Left colon (tissue), 2 donors: Measurements from ENCODE around the gene SLC39A11. TPM values are rescaled to one million over a fixed set of nuclear protein-coding genes. Genes with fewer than 3 reads are reported as not detected.
"Not testable (repeated sequence)": the region's sequence is repeated elsewhere in the genome, so short reads cannot be mapped to it uniquely, and the experiment has no call there.

Source experiments
- ATAC-seq: fragments of 200-7000 bp; cut with Tn5 transposase; one replicate; pipeline ENCODE4 v1.9.1; 2020; ENCODE audit warnings: mild to moderate bottlenecking, moderate library complexity
- DNase-seq, 2 donors: peaks; one replicate each; pipeline ENCODE4 v3.0.0-alpha.2; 2020
- intact Hi-C, 2 donors: fragments of 100-400 bp; cut with DNase I in 1 of 2; cut with micrococcal nuclease in 1 of 2; formaldehyde crosslinking; loops; one replicate each; pipeline versions ENCODE4 v1.11.2 to v1.14.0; 2022; cut with DNase I, micrococcal nuclease
- total RNA-seq, 2 donors: library from RNA; stranded (reverse); fragmentation: NEBNext Ultra II Directional; extraction: Animal tissue kit (Norgen Biotek cat#: 25700); gene quantifications; one replicate each; pipeline ENCODE4 v1.2.1, GENCODE V29; 2021
- donor health status: DM: no; HTN: no; CAD: no.
- donor health status: DM: yes; HTN: yes; CAD: no.

The SLC39A11 gene
- total RNA-seq, 2 donors from 2014 or later = 67.4 to 89.8 TPM

- DNase-seq = no peak
- no peak for ATAC-seq
- intact Hi-C loops = no loop called here
Measured at GRCh38 chr17:73118139-73118538, 25.7 kb upstream of the SLC39A11 start.

DNA sequence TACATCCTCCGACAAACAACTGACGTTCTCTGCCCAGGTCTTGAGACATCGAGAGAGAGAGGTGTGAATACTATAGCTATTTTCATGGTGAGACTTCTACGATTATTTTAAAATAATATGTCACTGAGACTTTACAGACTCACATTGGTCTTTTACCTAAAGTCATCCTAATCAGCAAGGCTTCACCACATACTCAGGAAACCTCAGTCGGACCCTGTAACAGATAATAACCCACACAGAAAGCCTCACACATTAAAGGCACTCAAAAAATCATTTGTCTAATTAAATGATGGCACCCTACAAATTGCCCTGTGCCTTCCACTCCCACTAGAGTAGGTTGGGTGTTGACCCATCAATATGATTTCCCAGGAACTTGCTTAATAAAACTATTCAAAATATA, 19.8 kb upstream of the SLC39A11 start:
- DNase-seq (no peak), ATAC-seq (no peak)
- intact Hi-C loops = no loop called here

DNA sequence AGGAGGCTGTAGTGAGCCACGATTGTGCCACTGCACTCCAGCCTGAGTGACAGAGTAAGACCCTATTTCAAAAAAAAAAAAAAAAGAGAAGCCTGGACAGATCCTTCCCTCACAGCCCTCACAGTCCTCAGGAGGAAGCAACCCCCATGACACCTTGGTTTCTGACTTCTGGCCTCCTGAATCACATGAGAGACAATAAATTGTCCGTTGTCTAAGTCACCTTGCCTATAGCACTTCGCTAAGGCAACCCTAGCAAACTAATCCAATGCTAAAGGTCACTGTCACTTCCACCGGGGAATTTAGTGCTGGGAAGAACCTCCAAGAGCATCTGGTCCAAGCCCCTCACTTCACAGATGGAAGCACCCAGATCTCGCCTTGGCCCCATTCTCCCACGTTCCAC, 18.9 kb upstream of the SLC39A11 start:
- intact Hi-C loops = no loop called here
- DNase-seq = no peak
- no peak for ATAC-seq

DNA sequence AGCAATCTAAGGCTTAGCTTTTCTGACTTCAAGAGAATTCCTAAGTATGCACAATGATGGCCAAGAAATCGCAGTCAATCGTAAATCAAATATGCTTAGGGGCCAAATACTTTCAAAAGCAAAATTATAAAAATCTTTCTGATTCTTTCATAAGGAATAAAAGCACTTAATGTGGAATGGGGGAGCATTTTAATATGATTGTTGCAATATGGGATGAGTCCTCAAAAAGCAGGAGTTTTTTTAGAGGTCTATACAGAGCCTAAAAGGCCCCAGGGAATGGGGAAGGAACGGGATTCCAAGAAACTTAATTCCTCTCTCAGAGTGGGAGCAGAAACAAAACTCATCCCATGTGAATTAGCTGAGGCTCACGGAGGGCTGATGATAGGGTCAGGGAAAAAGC, 14.7 kb upstream of the SLC39A11 start:
- ATAC-seq = no peak
- intact Hi-C loops = no loop called here
- no peak for DNase-seq

GRCh38 chr17:73105431-73105830, 12.9 kb upstream of the SLC39A11 start:
- intact Hi-C loops = no loop called here
- ATAC-seq = no peak
- DNase-seq = no peak

DNA sequence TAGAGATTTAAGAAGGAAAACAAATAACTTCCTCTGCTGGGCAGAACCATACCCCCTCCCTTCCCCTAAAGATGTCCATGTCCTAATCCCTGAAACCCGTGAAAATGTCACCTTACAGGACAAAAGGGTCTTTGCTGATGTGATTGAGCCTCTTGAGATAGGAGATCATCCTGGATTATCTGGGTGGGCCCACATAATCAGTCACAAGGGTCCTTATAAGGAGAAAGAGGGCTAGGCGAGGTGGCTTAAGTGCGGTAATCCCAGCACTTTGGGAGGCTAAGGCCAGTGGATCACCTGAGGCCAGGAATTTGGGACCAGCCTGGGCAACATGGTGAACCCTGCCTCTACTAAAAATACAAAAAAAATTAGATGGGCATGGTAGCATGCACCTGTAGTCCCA, 12.0 kb upstream of the SLC39A11 start:
- no peak for ATAC-seq
- intact Hi-C loops = no loop called here

DNA sequence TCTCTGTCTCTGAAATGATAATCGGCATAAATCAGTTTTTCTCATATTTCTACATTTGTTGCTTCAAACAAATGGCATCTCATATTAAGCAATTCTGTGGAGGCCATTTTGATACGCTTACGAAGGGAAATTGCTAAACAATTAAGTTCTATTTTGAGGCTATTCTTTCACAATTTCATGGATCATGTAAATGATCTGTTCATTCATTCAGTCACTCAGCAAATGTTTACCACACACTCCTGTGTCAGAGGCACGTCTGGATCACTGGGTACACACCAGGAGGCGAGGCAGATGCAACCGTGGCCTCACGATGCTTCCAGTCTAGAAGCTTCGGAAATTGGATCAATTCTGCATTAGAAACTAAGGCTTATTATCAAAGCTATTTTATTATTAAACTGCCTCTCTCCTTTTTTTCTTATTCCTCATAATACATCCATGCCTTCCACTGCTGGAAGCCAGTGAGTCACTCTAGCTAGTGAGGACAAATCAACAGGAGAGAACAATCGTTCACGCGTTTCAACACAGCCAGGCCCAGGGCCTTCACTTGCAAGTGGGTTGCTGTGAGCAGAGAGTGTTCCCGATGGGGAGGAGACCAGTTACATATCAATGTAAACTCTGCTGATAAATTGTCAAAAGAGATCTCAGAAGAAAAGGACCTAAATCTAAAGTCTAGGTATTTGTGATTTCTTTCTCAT, 11.3 kb upstream of the SLC39A11 start:
- ATAC-seq = no peak
- intact Hi-C loops = no loop called here
- no peak for DNase-seq

More for the DNA sequence above, 12.0 kb upstream of the SLC39A11 start:
- DNase-seq = no peak

DNA sequence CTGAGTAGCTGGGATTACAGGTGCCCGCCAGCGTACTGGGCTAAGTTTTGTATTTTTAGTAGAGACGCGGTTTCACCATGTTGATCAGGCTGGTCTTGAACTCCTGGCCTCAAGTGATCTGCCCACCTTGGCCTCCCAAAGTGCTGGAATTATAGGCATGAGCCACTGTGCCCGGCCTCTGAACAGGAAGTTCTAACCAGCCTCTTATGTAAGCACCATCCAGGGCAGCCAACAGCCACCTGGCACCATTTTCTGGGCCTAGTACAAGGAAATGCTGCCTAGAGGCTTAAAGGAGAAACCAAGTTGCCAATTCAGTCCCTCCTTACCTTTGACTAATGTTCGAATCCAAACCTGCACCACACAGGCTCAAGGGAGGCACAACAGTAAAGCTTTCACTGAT, 8.5 kb upstream of the SLC39A11 start:
- no peak for ATAC-seq
- intact Hi-C loops = no loop called here

DNA sequence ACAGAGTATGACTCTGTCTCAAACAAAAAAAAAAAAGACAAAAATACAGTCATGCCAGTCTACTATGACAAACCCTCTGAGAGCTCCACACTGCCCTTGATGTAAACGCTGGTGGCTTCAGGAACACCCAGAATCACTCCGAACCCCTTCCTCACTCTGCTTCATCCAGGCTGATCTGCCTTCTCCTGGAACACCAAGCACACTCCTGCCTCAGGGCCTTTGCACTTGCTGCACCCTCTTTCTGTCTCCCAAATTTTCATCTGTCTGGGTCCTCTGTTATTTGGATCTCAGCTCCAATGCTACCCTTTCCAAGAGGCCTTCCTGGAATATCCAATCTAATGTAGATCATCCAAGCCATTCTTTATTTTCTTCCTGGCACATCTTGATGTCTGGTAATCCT, 7.9 kb upstream of the SLC39A11 start:
- DNase-seq = no peak
- intact Hi-C loops = no loop called here
- no peak for ATAC-seq

More for the DNA sequence above, 8.5 kb upstream of the SLC39A11 start:
- no peak for DNase-seq

DNA sequence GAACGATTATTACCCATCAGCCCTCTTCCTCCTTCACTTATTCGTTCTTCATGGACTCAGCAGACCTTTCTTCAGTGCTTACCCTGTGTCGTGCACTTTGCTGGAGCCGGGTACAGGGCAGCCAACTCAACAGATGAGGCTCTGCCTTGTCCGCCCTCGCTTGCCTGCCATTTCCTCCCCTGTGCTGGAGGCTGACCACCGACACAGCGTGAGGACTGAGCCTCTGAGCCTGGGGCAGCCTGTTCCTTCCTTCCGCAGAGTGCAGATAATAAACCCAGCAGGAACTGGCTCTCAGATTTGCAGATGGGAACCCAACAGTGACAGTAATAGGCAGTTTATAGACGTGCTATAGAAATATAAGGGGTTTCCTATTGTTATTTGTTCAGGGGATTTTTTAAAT, 7.0 kb upstream of the SLC39A11 start:
- DNase-seq (no peak), ATAC-seq (no peak)
- intact Hi-C loops = no loop called here

- ATAC-seq (no peak), DNase-seq (no peak)
- intact Hi-C loops = no loop called here
Measured at GRCh38 chr17:73098919-73099318, 6.4 kb upstream of the SLC39A11 start.

DNA sequence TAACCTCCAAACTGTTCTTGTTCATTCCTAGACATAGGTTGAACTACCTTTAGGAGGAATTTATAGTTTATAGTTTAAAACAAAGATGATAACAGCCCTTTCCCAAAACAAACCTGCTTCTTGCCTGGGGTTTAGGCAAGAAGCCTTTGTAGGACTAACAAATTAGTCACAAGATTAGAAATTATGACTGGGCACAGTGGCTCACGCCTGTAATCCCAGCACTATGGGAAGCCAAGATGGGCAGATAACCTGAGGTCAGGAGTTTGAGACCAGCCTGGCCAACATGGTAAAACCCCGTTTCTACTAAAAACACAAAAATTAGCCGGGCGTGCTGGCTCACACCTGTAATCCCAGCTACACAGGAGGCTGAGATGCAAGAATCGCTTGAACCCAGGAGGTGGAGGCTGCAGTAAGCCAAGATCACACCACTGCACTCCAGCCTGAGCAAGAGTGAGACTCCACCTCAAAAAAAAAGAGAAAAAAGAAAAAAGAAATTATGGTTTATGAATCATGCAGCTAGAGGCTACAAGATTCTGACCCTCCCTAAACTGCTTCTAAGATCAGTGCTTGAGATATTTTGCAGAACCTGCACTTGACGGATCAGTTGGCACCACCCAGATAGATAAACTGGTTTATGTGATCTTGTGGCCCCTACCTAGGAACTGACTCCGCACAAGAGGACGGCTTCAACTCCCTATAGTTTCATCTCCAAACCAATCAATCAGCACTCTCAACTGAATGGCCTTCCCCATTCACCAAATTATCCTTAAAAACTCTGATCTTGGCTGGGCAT, 5.7 kb upstream of the SLC39A11 start:
- DNase-seq, intact Hi-C loops, ATAC-seq: not testable (repeated sequence)

DNA sequence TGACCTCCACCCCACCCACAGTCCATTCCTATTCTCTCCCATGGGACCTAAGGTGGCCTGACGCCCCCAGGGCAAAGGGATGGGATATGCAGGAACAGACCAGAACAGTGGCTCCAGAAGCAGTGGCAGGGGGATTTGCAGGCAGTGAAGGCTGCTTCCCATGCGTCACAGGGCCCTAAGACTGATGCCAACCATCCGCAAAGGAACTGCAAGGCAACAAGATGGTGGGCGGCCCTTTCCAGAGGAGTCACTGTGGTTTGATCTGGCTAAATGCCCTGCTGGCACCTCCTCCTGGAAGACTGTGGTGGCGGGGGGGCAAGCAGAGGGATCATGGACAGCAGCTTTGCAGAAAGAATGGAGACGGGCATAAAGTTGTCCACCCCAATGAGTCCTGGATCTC, 4.4 kb upstream of the SLC39A11 start:
- ATAC-seq = no peak
- no peak for DNase-seq
- intact Hi-C loops = no loop called here

DNA sequence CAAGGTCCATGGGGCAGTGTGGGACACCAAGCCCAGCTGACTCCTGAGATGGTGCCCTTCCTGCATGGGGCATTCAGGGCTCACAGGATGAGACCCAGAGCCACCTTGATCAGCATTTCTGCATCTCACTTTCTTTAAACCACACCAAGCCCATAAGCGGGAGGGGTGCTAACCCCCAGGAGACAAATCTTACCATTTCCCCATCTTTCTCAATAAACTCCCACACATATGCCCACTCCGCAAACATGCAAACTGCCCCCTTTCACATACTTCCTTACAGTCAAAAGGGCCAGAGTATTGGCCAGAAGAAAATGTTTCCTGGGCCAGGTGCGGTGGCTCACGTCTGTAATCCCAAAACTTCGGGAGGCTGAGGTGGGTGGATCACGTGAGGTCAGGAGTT, 3.7 kb upstream of the SLC39A11 start:
- intact Hi-C loops = no loop called here
- no peak for DNase-seq
- ATAC-seq = no peak

DNA sequence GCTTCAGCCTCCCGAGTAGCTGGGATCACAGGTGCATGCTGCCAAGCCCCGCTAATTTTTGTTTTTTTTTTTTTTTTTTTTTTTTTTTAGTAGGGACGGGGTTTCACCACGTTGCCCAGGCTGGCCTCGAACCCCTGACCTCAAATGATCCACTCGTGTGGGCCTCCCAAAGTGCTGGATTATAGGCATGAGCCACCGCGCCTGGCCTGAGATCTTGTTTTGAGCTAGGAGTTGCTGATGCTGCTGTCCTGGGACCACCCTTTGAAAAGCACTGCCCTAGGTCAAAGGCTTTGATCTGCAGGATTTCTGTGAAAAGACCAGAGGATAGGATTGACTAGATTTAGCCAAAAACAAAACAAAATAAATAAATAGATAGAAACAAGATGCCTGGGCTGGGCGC, 798 bp upstream of the SLC39A11 start:
- ATAC-seq (no peak), DNase-seq (peak in 1 of 2 donors; percentile 11)
- intact Hi-C loops = no loop called here

DNA sequence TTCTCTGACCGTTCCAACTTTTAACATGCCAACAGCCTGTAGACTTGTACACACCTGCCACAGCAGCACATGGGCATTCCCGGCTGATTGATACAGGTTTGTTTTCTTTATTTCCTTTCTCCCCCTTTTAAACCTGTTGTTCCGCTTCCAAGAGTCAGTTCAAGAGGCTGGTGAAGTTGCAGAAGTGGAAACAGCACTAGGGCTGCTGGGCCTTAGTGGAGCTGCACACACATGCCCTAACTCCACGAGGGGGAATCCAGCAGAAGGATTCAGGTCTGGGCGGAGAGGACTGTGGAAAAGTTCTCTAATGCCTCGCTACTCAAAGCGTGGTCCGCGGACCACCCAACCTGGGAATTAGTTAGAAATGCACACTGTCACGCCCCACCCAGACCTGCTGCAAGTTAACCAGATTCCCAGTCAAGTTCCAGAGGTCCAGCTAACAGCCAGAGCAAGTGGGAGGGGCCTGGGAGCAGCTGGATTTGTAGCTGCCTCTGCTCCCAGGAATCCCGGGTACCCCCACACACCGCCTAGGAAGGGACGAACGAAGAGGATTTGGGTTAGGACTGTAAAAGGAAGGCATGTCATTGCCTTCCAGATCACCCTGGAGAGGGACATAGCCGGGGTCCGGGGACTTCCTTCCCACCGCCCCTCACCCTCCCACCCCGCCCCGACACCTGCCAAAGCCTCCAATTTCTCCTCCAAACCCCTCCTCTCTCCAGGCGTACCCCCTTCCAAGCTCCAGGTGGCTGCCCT, 542 bp downstream of the SLC39A11 start:
- intact Hi-C loops = no loop called here
- peak; percentile 51 to 64 for DNase-seq
- ATAC-seq = peak; percentile 67

- DNase-seq = no peak
Measured at GRCh38 chr17:73091410-73091769, 1.1 kb downstream of the SLC39A11 start.

GRCh38 chr17:73090396-73091202, 1.9 kb downstream of the SLC39A11 start:
- intact Hi-C loops = no loop called here
- peak in 1 of 2 donors; percentile 8 for DNase-seq
- peak; percentile 29 for ATAC-seq

More at GRCh38 chr17:73091410-73091769, 1.1 kb downstream of the SLC39A11 start:
- intact Hi-C loops = no loop called here
- no peak for ATAC-seq
